Endothelial cell of umbilical vein (primary cell): Measurements from ENCODE around the gene SLC4A2. TPM values are rescaled to one million over a fixed set of nuclear protein-coding genes. Genes with fewer than 3 reads are reported as not detected.

Experiments used
- BruUV-seq: library from RNA; stranded (reverse); fragments of 400-500 nt; replicated peaks from 2 replicates; lab custom pipeline; 2021; lab: Mats Ljungman, UMichigan
- CTCF ChIA-PET: fragments of 300-600, 350-600 bp; sonication (Branson Sonifier 250); formaldehyde crosslinking; loops from one replicate; lab custom pipeline; 2021; ENCODE audit warnings: antibody characterized with exemption, inconsistent platforms; lab: Charles Lee
- POLR2A ChIA-PET: fragments of 300-600, 350-600 bp; sonication (Branson Sonifier 250); formaldehyde crosslinking; loops from one replicate; lab custom pipeline; 2021; ENCODE audit warnings: antibody characterized with exemption, inconsistent platforms; lab: Charles Lee
- DNase-seq: peaks from one replicate; pipeline ENCODE4 v3.0.0-alpha.2; 2011; ENCODE audit warnings: low read depth, low spot score
- FAIRE-seq: peaks from 2 replicates; lab custom pipeline; 2011; peaks lifted over from hg19 to GRCh38; lab: Jason Lieb, UNC
- H2AFZ ChIP-seq: 2 replicates; pipeline ENCODE4 v1.6.0; 2012; ENCODE audit warnings: low read depth, low read length, control low read depth, inconsistent platforms
- H3K27ac ChIP-seq: 2 replicates; pipeline ENCODE4 v1.5.1; 2011; ENCODE audit warnings: low read depth, mild to moderate bottlenecking, control low read depth, low read length, moderate library complexity; ENCODE audit not compliant: insufficient read depth
- H3K27me3 ChIP-seq, 2 experiments: 2 replicates each; pipeline versions ENCODE4 v1.6.0 to v1.6.1; 2011; ENCODE audit warnings: low read length in 2 of 2, mixed read lengths in 1 of 2; ENCODE audit not compliant: control insufficient read depth in 2 of 2, insufficient read depth in 2 of 2
- H3K36me3 ChIP-seq, 2 experiments: 2 replicates in 1 of 2; 3 replicates in 1 of 2; pipeline ENCODE4 v1.5.1; 2011; ENCODE audit warnings: low read length in 2 of 2, mild to moderate bottlenecking in 1 of 2, moderate library complexity in 1 of 2; ENCODE audit not compliant: control insufficient read depth in 2 of 2, insufficient read depth in 2 of 2; ENCODE audit errors: extremely low read depth in 1 of 2
- H3K4me1 ChIP-seq: 3 replicates; pipeline ENCODE4 v1.5.1; 2011; ENCODE audit warnings: mild to moderate bottlenecking, low read length; ENCODE audit not compliant: control insufficient read depth, insufficient read depth; ENCODE audit errors: extremely low read depth
- H3K4me2 ChIP-seq: 2 replicates; pipeline ENCODE4 v1.6.1; 2011; ENCODE audit warnings: low read length, control low read depth, mixed read lengths; ENCODE audit not compliant: insufficient read depth
- H3K4me3 ChIP-seq, 3 experiments: fragments of 200-600 bp in 1 of 3; sonication (generic), shearing (Covaris generic) in 1 of 3; replicated peaks in 1 of 3; 2 replicates each; pipeline ENCODE4 v1.5.1; 2011 to 2016; ENCODE audit warnings: control low read depth in 3 of 3, low read length in 3 of 3, mild to moderate bottlenecking in 2 of 3, inconsistent platforms in 1 of 3, low read depth in 1 of 3, moderate library complexity in 1 of 3; ENCODE audit not compliant: insufficient read depth in 1 of 3
- H3K79me2 ChIP-seq: 2 replicates; pipeline ENCODE4 v1.6.0; 2012; ENCODE audit warnings: low read length, inconsistent platforms; ENCODE audit not compliant: control insufficient read depth, insufficient read depth
- H3K9ac ChIP-seq: replicated peaks from 2 replicates; pipeline ENCODE3; 2011; ENCODE audit warnings: low read length, control low read depth; ENCODE audit not compliant: insufficient read depth; ENCODE audit errors: extremely low read depth
- H3K9me1 ChIP-seq: replicated peaks from 3 replicates; pipeline ENCODE4 v1.6.0; 2011; ENCODE audit warnings: mild to moderate bottlenecking, low read length; ENCODE audit not compliant: control insufficient read depth, insufficient read depth; ENCODE audit errors: extremely low read depth
- H3K9me3 ChIP-seq: replicated peaks from 2 replicates; pipeline ENCODE4 v1.5.1; 2012; ENCODE audit warnings: low read length, inconsistent platforms; ENCODE audit not compliant: control insufficient read depth, insufficient read depth
- H4K20me1 ChIP-seq: replicated peaks from 2 replicates; pipeline ENCODE3; 2011; ENCODE audit warnings: mild to moderate bottlenecking, low read length; ENCODE audit not compliant: control insufficient read depth, insufficient read depth; ENCODE audit errors: extremely low read depth
- CTCF ChIP-seq, 2 donors: IDR thresholded peaks; 1 replicate in 1 of 2; 2 replicates in 1 of 2; pipeline ENCODE4 v1.5.1; 2011; ENCODE audit warnings: low read length in 2 of 2, mild to moderate bottlenecking in 2 of 2, moderate library complexity in 2 of 2, control low read depth in 1 of 2, inconsistent platforms in 1 of 2, low read depth in 1 of 2; ENCODE audit not compliant: insufficient read depth in 1 of 2; ENCODE audit errors: extremely low read depth in 1 of 2
- EZH2 ChIP-seq: IDR thresholded peaks from 2 replicates; pipeline ENCODE4 v1.6.1; 2012; ENCODE audit warnings: borderline replicate concordance, low read depth, mild to moderate bottlenecking, moderate library complexity, low read length, inconsistent platforms; ENCODE audit not compliant: severe bottlenecking
- FOS ChIP-seq: IDR thresholded peaks from 2 replicates; pipeline ENCODE4 v1.6.1; 2011; ENCODE audit warnings: mild to moderate bottlenecking, low read length, moderate library complexity, borderline replicate concordance; ENCODE audit not compliant: insufficient read depth
- GATA2 ChIP-seq: IDR thresholded peaks from 2 replicates; pipeline ENCODE4 v1.7.0; 2011; ENCODE audit warnings: low read depth, mild to moderate bottlenecking, moderate library complexity, mixed read lengths, low read length; ENCODE audit not compliant: insufficient read length, insufficient read depth
- JUN ChIP-seq: IDR thresholded peaks from 2 replicates; pipeline ENCODE4 v1.6.1; 2011; ENCODE audit warnings: borderline replicate concordance, low read depth; ENCODE audit not compliant: insufficient read length, insufficient read depth
- MAX ChIP-seq: IDR thresholded peaks from 2 replicates; pipeline ENCODE4 v1.6.1; 2011; ENCODE audit not compliant: insufficient read depth, insufficient read length
- MYC ChIP-seq: IDR thresholded peaks from one replicate; pipeline ENCODE4 v1.6.1; 2011; ENCODE audit warnings: mild to moderate bottlenecking, low read depth, low read length
- POLR2A ChIP-seq: IDR thresholded peaks from 2 replicates; pipeline ENCODE4 v1.6.1; 2012; ENCODE audit warnings: low read depth, mild to moderate bottlenecking, control low read depth, low read length
- POLR2AphosphoS5 ChIP-seq: IDR thresholded peaks from 2 replicates; pipeline ENCODE4 v1.6.1; 2012; ENCODE audit warnings: low read depth, mild to moderate bottlenecking, control low read depth, low read length, moderate library complexity; ENCODE audit not compliant: insufficient read depth
- dilution Hi-C: fragments of 300-500 bp; cut with MboI; formaldehyde crosslinking; loops from one replicate; pipeline ENCODE4 v1.15.0; 2019; ENCODE audit warnings: low sequenced_read_pairs; ENCODE audit not compliant: extremely low pct_ligation_motif_present
- intact Hi-C: fragments of 100-400 bp; cut with micrococcal nuclease; formaldehyde crosslinking; loops from one replicate; pipeline ENCODE4 v1.10.0; 2022
- polyA plus RNA-seq, 4 experiments: library from polyadenylated mRNA; depleted of rRNA in 3 of 4; stranded (reverse) in 3 of 4; unstranded in 1 of 4; fragments of >200 nt; gene quantifications; 2 replicates each; pipeline versions ENCODE4 v1.2.1 to v1.2.3, GENCODE V29; 2011 to 2012; ENCODE audit warnings: missing spikeins in 1 of 4
- total RNA-seq: library from RNA; stranded (reverse); gene quantifications from 2 replicates; pipeline ENCODE4 v1.2.3, GENCODE V29; 2021

Gene SLC4A2
- total and polyA plus RNA-seq, 2 donors (not counting 3 experiments of a cell fraction or from before 2014, with no cell fraction given): 108 to 172 TPM

GRCh38 chr7:151058781-151059366 lies 515 bp upstream of the SLC4A2 start:
- H2AFZ ChIP-seq: peak overlapping the region; percentile 53
- no peaks in the 10 kb centered on the region for H3K27me3 ChIP-seq
- H3K4me2 ChIP-seq: peak overlapping the region; percentile 44
- peaks cover 29% of the 10 kb centered on the region for H3K4me1 ChIP-seq
- H3K27ac ChIP-seq: peak overlapping the region; percentile 81
- H3K4me3 ChIP-seq: peak overlapping the region in 2 of 3 experiments; percentile 66 to 69
- H4K20me1 ChIP-seq: no peaks in the 10 kb centered on the region
- ChIA-PET CTCF (interaction anchor here (0.9 to 2.8 kb wide), 6 partner anchors 12 to 97 kb away, joined by 3 to 11 read pairs (median 4); partner anchors contain the start of genes ABCB8 and FASTK), POLR2A (interaction anchor here (1.5 kb wide), 1 partner anchor 20 kb away, joined by 4 read pairs; no protein-coding TSS in a partner anchor)
- no TSS peak for BruUV-seq
- TF ChIP-seq MYC (no peak), EZH2 (no peak), FOS (no peak), GATA2 (no peak), JUN (no peak)
- no peaks in the 10 kb centered on the region for H3K9me3 ChIP-seq
- FAIRE-seq: no peak
- peak overlapping the region; percentile 57 for H3K9ac ChIP-seq
- H3K36me3 ChIP-seq: peaks cover 0 to 5% of the 10 kb centered on the region in 2 experiments
- peaks cover 34% of the 10 kb centered on the region for H3K79me2 ChIP-seq
- H3K9me1 ChIP-seq: no peaks in the 10 kb centered on the region
- DNase-seq: peak; percentile 35
- dilution Hi-C loops: no loop called here
- intact Hi-C loops: loop anchor here (1.0 to 2.0 kb wide), 5 partner anchors 20 to 70 kb away; partner anchors contain the start of genes ABCB8 and FASTK

- no peaks in the 10 kb centered on the region for H3K9me3 ChIP-seq
- ChIA-PET POLR2A (interaction anchor here (1.5 kb wide), 1 partner anchor 21 kb away, joined by 4 read pairs; no protein-coding TSS in a partner anchor), CTCF (interaction anchor here (0.8 to 2.8 kb wide), 11 partner anchors 8 to 98 kb away, joined by 3 to 11 read pairs (median 4); partner anchors contain the start of gene ABCB8)
- intact Hi-C loops (no loop called here), dilution Hi-C loops (no loop called here)
- peaks cover 34% of the 10 kb centered on the region for H3K79me2 ChIP-seq
- H3K9me1 ChIP-seq: no peaks in the 10 kb centered on the region
- H2AFZ ChIP-seq: no peak overlapping the region
- FAIRE-seq: no peak
- peak overlapping the region; percentile 22 for H3K27ac ChIP-seq
- DNase-seq: no peak
- H3K36me3 ChIP-seq: peaks cover 0 to 11% of the 10 kb centered on the region in 2 experiments
- BruUV-seq: no TSS peak
- H3K4me1 ChIP-seq: peaks cover 29% of the 10 kb centered on the region
- H3K27me3 ChIP-seq: no peaks in the 10 kb centered on the region
- peak overlapping the region; percentile 80 for H3K4me2 ChIP-seq
- H4K20me1 ChIP-seq: no peaks in the 10 kb centered on the region
- peak overlapping the region; percentile 70 for H3K9ac ChIP-seq
- TF ChIP-seq MYC: no peak
- no peak for TF ChIP-seq GATA2
- no peak for TF ChIP-seq MAX
- no peak for TF ChIP-seq FOS
- no peak for TF ChIP-seq CTCF (IDR thresholded peaks at IDR 0.05; ENCODE audit: extremely low read depth in 1 of 2, insufficient read depth in 1 of 2, low read depth in 1 of 2, low read length in 2 of 2)
- no peak for TF ChIP-seq POLR2A
- no peak for TF ChIP-seq JUN
- TF ChIP-seq POLR2AphosphoS5: no peak
- no peak for TF ChIP-seq EZH2
- peak overlapping the region; percentile 66 to 83 (median 78) for H3K4me3 ChIP-seq
These were observed 675 bp downstream of the SLC4A2 start for GRCh38 chr7:151060113-151060415.
